Daoy (cell line): ENCODE results near the gene VIM. TPM values are rescaled to one million over a fixed set of nuclear protein-coding genes. Genes with fewer than 3 reads are reported as not detected.
A peak's percentile ranks its signal among the peaks of the same experiment; 100 is the strongest.
"Not testable (repeated sequence)": the region's sequence is repeated elsewhere in the genome, so short reads cannot be mapped to it uniquely, and the experiment has no call there.

Source experiments
- DNase-seq: peaks from one replicate; pipeline ENCODE4 v3.0.0-alpha.2; 2015; ENCODE audit warnings: low read depth
- total RNA-seq: library from RNA; depleted of rRNA; stranded (reverse); fragments of >200 nt; shearing (Covaris generic); gene quantifications from 2 replicates; pipeline ENCODE4 v1.2.3, GENCODE V29; 2014

Gene VIM
- total RNA-seq, 1 experiment from 2014 or later, result 5,657 TPM

DNA sequence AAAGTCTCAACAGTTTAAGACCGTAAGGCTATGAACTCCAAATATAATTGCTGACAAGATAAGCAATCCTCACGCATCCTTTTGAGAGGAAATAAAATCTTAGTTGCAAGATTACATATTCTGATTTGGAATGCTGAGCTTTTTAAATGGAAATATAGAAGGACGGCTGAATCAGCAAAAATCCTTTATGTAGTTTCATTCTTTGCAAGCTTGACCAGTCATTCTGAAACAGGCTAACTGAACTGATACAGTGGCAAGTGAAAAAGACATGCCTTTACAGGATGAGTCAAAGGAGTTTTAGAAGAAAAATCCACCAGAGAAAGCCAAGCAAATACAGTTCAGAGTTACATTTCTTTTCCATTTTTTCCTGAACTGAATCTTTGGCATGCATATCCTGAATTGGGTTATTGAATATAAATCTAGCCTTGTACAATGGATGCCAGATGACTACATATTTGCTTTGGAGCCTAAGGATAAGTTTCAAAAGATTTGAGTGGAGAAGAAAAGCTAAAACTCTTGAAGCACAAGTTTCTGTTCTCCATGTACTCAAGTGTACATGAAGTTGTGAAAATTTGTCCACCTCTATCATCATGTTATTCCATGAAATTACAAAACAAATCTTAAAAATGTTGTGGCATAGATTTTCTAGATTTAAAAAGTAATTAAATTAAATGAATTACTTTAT is 4.4 kb downstream of the VIM start:
- no peak for DNase-seq

- peak; percentile 63 for DNase-seq
Measured at GRCh38 chr10:17233286-17233991, 5.4 kb downstream of the VIM start.

DNA sequence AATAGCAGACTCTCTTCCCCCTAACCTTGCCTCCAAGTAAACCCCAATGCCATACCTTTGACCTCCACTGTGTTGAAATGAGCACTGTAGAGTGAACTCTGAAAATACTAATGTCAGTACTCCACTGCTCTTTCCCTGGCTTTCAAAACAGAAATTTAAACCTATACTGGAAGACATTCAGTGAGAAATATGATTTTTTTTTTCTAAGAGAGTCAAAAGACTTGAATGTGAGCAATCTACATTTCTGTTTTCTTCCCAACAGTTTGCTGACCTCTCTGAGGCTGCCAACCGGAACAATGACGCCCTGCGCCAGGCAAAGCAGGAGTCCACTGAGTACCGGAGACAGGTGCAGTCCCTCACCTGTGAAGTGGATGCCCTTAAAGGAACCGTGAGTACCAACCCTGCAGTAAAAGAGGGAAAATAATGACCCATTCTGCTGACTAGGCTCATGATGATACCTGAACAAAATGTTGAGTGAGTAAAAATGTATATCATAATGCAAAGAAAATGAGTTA is 6.4 kb downstream of the VIM start:
- DNase-seq, result no peak

DNA sequence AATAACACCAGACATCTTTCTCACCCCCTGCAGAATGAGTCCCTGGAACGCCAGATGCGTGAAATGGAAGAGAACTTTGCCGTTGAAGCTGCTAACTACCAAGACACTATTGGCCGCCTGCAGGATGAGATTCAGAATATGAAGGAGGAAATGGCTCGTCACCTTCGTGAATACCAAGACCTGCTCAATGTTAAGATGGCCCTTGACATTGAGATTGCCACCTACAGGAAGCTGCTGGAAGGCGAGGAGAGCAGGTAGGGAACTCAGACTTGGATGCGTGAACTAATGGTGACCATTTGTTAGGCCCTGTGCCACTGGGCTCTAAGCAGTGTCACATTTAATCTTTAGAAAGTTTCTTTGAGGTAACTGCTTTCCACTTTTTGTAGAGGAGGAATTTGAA is 7.1 kb downstream of the VIM start:
- DNase-seq, result peak; percentile 40

GRCh38 chr10:17236468-17237148 is 8.6 kb downstream of the VIM start:
- no peak for DNase-seq

GRCh38 chr10:17237149-17237527 is 9.1 kb downstream of the VIM start:
- DNase-seq, result no peak

DNA sequence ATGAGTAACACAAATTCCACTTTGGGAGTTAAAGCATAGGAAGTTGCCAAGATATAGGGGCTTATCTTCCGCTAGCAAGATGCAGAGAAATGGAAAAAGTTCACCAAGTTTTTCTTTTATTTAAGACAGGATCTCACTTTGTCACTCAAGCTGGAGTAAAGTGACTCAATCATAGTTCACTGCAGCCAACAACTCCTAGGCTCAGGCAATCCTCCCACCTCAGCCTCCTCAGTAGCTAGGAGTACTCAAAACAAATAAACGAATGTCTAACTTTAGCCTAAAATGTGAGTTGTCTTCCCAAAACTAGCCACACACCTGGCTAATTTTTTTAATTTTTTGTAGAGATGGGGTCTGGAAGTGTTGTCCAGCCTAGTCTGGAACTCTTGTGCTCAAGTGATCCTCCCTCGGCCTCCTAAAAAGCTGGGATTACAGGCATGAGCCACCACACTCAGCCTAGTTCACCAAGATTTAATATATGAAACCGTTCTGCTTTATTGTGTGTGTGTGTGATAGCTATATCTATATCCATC is 9.9 kb downstream of the VIM start:
- peak; percentile 63 for DNase-seq

DNA sequence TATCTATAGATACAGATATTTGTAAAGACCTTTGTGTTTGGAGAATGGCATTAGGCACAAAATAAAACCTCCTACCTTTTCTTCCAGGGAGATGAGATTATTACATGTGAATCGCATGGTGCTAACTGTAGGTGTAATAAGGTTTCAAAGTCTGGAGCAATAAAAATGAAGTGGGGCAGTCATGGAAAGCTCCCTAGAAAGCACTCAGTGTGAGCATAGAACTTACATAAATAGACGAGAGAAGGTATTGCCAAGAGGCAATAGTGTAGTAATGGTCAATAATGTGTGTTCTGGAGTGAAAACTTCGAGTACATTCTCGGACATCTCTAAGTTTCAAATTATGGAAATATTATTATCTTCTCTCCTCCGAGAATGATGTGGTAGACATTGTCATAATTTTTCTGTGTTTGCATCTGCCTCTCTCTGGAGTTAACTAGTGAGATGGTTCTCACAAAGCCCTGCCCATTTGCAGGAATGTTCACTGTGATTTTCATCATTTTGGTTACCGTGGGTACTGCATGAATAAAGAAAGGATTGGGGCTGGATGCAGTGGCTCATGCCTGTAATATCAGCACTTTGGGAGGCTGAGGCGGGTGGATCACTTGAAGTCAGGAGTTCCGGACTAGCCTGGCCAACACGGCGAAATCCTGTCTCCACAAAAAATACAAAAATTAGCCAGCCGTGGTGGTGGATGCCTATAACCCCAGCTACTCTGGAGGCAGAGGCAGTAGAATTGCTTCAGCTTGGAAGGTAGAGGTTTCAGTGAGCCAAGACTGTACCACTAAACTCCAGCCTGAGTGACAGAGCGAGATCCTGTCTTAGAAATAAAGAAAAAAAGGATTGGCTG is 10.6 kb downstream of the VIM start:
- peak; percentile 66 for DNase-seq

DNA sequence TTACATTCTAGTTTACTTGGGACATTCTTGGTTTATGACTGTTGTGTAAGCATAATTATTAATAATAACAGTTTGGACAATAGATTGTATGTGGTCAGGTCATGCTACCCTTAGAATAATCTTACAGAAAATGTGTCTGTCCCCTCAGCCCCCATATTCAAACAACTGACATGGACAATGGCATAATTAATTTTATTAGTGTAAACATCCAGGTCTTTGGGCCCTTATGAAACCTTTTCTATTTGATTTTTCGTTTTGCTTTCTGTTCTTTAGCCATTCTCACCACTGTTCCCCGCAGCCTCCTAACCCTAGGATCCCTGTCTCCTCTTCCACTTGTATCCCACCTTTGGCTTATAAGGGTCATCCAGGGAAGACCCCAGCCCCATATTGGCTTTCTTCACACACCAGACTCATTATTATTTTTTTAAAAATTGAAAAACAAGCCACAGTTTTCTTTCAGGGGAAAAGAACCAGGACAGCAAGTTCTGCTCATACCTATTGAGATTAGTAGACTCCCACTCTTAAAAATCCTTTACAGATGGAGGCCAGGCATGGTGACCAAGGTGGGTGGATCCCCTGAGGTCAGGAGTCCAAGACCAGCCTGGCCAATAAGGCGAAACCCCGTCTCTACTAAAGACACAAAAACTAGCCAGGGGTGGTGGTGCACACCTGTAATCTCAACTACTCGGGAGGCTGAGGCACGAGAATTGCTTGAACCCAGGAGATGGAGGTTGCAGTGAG is 11.5 kb downstream of the VIM start:
- no peak for DNase-seq

GRCh38 chr10:17240096-17240495 is 12.1 kb downstream of the VIM start:
- no peak for DNase-seq

- DNase-seq, result no peak
Measured at GRCh38 chr10:17240616-17241015, 12.6 kb downstream of the VIM start.

- DNase-seq, result no peak
Measured at GRCh38 chr10:17241611-17242333, 13.7 kb downstream of the VIM start.

- no peak for DNase-seq
Measured at GRCh38 chr10:17244700-17245365, 16.8 kb downstream of the VIM start.

- no peak for DNase-seq
Measured at GRCh38 chr10:17247210-17247609, 19.2 kb downstream of the VIM start.

- DNase-seq, result no peak
Measured at GRCh38 chr10:17248964-17249363, 20.9 kb downstream of the VIM start.

DNA sequence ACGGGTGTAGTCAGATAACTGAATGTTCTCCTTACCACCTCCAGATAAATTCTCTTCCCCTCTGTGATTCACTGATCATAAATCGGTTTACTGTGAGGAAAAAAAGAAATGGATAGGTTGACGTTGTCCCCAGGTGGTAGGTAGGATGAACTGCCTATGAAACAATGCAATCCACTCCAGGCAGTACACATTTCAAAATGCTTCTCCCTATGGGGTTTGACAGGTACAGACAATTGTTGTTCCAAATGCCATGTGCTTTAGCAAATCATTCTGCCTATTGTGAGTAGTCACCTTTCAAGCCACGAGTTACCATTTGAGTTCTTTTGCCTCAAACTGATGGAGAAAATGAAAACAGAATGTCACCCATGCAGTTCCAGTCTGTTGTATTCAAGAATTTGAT is 21.8 kb downstream of the VIM start:
- no peak for DNase-seq

- DNase-seq, result no peak
Measured at GRCh38 chr10:17250736-17251135, 22.7 kb downstream of the VIM start.

- not testable (repeated sequence) for DNase-seq
Measured at GRCh38 chr10:17254543-17255050, 26.6 kb downstream of the VIM start.

DNA sequence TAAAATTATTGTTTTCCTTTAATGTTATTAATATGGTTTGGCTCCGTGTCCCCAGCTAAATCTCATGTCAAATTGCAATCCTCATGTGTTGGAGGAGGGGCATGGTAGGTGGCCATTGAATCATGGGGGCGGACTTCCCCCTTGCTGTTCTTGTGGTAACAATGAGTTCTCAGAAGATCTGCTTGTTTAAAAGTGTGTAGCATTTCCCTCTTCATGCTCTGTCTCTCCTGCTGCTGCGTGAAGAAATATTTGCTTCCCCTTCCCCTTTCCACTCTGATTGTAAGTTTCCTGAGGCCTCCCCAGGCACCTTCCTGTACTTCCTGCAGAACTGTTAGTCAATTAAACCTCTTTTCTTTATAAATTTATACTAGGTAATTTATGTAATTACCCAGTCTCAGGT is 27.5 kb downstream of the VIM start:
- no peak for DNase-seq
